Chondrocyte (in vitro differentiated cells): ENCODE data around the gene PSMD7. TPM values are rescaled to one million over a fixed set of nuclear protein-coding genes. Genes with fewer than 3 reads are reported as not detected.

Experiments
- DNase-seq: peaks from one replicate; pipeline ENCODE4 v3.0.0; 2021; ENCODE audit warnings: mixed read lengths, low spot score
- H3K27ac Mint-ChIP-seq: one replicate; pipeline ENCODE4 v1.8.0; 2021; ENCODE audit warnings: mild to moderate bottlenecking, moderate library complexity, mixed read lengths; ENCODE audit not compliant: unreplicated experiment
- H3K27me3 Mint-ChIP-seq: 2 replicates; pipeline ENCODE4 v1.8.0; 2021; ENCODE audit warnings: low read depth, mixed read lengths
- H3K36me3 Mint-ChIP-seq: 2 replicates; pipeline ENCODE4 v1.8.0; 2021; ENCODE audit warnings: low read depth, mixed read lengths
- H3K4me1 Mint-ChIP-seq: 2 replicates; pipeline ENCODE4 v1.8.0; 2021; ENCODE audit warnings: low read depth, mild to moderate bottlenecking, mixed read lengths
- H3K4me3 Mint-ChIP-seq: one replicate; pipeline ENCODE4 v1.8.0; 2021; ENCODE audit warnings: mild to moderate bottlenecking, moderate library complexity, mixed read lengths; ENCODE audit not compliant: unreplicated experiment
- H3K9me3 Mint-ChIP-seq: 2 replicates; pipeline ENCODE4 v1.8.0; 2021; ENCODE audit warnings: low read depth, mixed read lengths
- long read RNA-seq: library from polyadenylated mRNA; stranded (forward); transcript quantifications from one replicate; pipeline ENCODE4 v2.0.0, GENCODE V29; 2021
- total RNA-seq: library from RNA; stranded (reverse); gene quantifications from 3 replicates; pipeline ENCODE4 v1.2.1, GENCODE V29; 2021
- TF ChIP-seq, protein P1 (sequence below): fragments of 200-600 bp; sonication (generic); IDR thresholded peaks from 2 replicates; pipeline ENCODE4 v1.5.0; 2021; ENCODE audit warnings: antibody characterized with exemption, mild to moderate bottlenecking, moderate library complexity

Gene PSMD7
- 76.4 to 85.0 TPM (median 82.4 TPM) in 3 replicates for total RNA-seq
- long read RNA-seq, transcript PSMD7-201 (7 exons, 1,670 nt): major isoform, 191 of 202 reads
- long read RNA-seq, partial matches to known transcripts: 2 of 202 reads
- long read RNA-seq, other reads (novel, unspliced or antisense): 7 of 202 reads

GRCh38 chr16:74296432-74297144, at the start of gene PSMD7:
TSS of gene PSMD7 (plus strand) at chr16:74296814. CDS start at chr16:74296915, 101 bp downstream.
- Mint-ChIP-seq H3K27me3 (no peaks in the 10 kb centered on the region), H3K36me3 (peaks cover 15% of the 10 kb centered on the region), H3K27ac (peak within 1 kb of the TSS; percentile 99), H3K4me3 (peak within 1 kb of the TSS; percentile 74), H3K9me3 (peaks cover 6% of the 10 kb centered on the region), H3K4me1 (peaks cover 35% of the 10 kb centered on the region)
- peak; percentile 96 for DNase-seq
- TF ChIP-seq, protein P1, sequence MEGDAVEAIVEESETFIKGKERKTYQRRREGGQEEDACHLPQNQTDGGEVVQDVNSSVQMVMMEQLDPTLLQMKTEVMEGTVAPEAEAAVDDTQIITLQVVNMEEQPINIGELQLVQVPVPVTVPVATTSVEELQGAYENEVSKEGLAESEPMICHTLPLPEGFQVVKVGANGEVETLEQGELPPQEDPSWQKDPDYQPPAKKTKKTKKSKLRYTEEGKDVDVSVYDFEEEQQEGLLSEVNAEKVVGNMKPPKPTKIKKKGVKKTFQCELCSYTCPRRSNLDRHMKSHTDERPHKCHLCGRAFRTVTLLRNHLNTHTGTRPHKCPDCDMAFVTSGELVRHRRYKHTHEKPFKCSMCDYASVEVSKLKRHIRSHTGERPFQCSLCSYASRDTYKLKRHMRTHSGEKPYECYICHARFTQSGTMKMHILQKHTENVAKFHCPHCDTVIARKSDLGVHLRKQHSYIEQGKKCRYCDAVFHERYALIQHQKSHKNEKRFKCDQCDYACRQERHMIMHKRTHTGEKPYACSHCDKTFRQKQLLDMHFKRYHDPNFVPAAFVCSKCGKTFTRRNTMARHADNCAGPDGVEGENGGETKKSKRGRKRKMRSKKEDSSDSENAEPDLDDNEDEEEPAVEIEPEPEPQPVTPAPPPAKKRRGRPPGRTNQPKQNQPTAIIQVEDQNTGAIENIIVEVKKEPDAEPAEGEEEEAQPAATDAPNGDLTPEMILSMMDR: no peak

DNA sequence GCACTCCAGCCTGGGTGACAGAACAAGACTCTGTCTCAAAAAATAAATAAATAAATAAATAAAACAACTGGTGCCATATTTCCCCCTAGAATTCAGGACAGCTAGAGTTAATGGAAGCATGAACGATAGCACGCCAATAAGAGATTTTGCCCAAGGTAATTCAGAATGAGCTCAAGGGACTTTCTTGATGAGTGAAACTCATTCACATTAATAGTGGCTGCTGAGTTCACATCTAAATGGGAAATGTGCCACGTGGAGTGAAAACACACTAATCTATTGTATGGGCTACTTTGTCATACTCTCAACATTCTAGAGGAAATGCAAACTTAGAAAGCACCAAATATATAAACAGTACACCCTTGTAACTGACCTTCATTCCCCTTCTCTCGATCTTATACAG, 47.4 kb upstream of the PSMD7 start:
- TF ChIP-seq, protein P1: no peak
- Mint-ChIP-seq H3K4me3 (no peak overlapping the region), H3K27me3 (peaks cover 24% of the 10 kb centered on the region), H3K9me3 (no peaks in the 10 kb centered on the region), H3K4me1 (peaks cover 3% of the 10 kb centered on the region), H3K27ac (no peak overlapping the region), H3K36me3 (no peaks in the 10 kb centered on the region)
- no peak for DNase-seq

DNA sequence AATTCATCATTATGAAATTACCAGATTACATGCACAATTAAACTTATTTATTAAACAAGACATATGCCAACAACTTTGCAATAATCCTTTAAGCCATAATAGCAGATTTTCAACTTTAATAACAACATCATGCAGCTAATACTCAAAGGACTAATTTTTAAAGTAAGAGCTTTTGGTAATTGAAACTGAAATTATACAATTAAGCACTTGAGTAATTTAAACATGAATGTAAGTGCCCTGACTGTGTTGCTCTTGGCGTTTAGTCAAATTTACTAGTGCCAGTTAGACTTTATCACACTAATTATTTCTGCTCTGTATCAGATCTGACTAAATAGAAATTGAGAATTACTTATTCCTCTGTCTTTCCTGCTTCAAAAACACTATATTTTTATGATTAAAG, 46.8 kb upstream of the PSMD7 start:
- TF ChIP-seq, protein P1: no peak
- Mint-ChIP-seq H3K27me3 (peaks cover 21% of the 10 kb centered on the region), H3K4me3 (no peak overlapping the region), H3K36me3 (no peaks in the 10 kb centered on the region), H3K4me1 (peaks cover 3% of the 10 kb centered on the region), H3K9me3 (no peaks in the 10 kb centered on the region), H3K27ac (no peak overlapping the region)
- no peak for DNase-seq

- TF ChIP-seq, protein P1: no peak
- Mint-ChIP-seq H3K27me3 (peaks cover 23% of the 10 kb centered on the region), H3K4me3 (no peak overlapping the region), H3K27ac (no peak overlapping the region), H3K4me1 (peaks cover 3% of the 10 kb centered on the region), H3K36me3 (no peaks in the 10 kb centered on the region), H3K9me3 (no peaks in the 10 kb centered on the region)
- DNase-seq: no peak
Measured at GRCh38 chr16:74252329-74252728, 44.3 kb upstream of the PSMD7 start.

DNA sequence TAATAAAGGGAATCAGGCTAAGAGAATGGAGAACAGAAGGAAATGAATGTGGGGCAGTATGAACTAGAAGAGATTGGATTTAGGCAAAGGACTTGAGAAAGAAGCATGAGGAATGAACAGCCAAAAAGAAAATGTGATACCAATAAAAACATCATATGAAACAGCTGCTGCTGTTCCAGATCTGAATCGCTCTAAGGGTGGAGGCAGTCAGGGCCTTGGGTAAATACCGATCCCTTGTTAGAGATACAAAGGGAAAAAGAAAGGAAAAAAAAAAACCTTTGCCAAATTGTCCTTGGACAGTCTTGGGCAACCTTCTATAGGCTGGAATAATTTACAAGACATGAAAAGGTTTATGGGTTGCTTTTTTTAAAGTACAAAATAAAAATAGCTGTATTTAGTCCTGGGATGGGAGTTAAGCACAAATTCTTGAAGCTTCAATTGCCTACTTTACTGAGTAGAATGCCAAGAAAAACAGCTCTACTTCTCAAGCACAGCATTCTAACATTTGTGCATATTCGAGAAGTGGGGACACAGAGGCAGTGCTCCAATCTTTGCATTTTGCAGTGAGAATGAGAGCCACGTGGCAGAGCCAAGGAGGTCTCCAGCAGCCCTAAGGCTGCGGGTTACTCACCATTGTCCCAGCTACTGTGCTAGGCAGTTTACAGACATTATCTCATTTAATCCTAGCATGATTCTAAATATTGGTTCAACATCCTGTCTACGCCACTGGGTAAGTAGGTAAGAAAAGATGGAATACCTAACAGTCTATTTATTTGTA, 43.3 kb upstream of the PSMD7 start:
- DNase-seq: no peak
- H3K4me1 Mint-ChIP-seq: peaks cover 3% of the 10 kb centered on the region
- no peak overlapping the region for H3K27ac Mint-ChIP-seq
- H3K27me3 Mint-ChIP-seq: peaks cover 18% of the 10 kb centered on the region
- no peak overlapping the region for H3K4me3 Mint-ChIP-seq
- H3K36me3 Mint-ChIP-seq: no peaks in the 10 kb centered on the region
- H3K9me3 Mint-ChIP-seq: no peaks in the 10 kb centered on the region
- TF ChIP-seq, protein P1: no peak
